Activated T-cell treated with anti-CD3 and anti-CD28 coated beads for 48 hours (primary cell): ENCODE measurements around the gene IL32.
"Not testable (repeated sequence)": the region's sequence is repeated elsewhere in the genome, so short reads cannot be mapped to it uniquely, and the experiment has no call there.

Experiments used
- DNase-seq: peaks from one replicate; pipeline ENCODE4 v3.0.0-alpha.2; 2020; ENCODE audit warnings: low read depth

The IL32 gene

GRCh38 chr16:3070608-3071111, 5.2 kb downstream of the IL32 start:
- no peak for DNase-seq

DNA sequence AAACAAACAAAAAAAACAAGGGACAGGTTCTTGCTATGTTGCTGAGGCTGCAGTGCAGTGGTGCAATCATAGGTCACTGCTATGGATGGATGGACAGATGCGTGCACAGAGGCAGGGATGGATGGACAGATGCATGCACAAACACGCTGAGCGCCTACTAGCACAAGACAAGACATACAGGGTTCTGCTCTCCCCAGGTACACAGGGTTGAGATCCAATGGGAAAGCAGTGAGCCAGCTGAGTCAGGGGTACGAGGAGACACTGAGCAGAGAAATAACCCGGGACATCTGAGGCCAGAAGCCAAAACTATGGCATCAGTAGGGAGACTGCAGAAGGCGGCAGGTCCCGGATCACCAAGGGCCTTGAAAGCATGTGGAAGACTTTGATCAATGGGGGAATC, 6.2 kb downstream of the IL32 start:
- no peak for DNase-seq

DNA sequence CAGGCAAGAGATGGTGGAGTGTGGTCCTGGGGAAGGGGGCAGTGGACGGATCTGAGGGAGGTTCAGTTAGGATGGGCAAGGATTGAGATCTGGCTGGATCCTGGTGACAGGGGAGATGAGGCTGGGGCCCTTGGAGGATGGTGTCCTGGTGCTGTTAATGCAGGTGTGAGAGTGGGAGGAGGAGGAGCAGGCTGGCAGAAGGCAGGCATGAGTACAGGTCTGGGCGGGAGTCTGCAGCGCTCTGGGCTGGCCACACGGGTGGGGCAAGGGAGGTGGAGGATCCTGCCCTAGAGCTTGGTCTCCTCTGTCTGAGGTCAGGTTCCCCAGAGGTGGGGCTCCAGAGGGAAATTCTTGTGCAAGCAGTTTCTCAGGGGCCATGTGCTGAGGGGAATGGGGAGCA, 6.7 kb downstream of the IL32 start:
- DNase-seq, result not testable (repeated sequence)

GRCh38 chr16:3072576-3073263, 7.3 kb downstream of the IL32 start:
- DNase-seq, result not testable (repeated sequence)

DNA sequence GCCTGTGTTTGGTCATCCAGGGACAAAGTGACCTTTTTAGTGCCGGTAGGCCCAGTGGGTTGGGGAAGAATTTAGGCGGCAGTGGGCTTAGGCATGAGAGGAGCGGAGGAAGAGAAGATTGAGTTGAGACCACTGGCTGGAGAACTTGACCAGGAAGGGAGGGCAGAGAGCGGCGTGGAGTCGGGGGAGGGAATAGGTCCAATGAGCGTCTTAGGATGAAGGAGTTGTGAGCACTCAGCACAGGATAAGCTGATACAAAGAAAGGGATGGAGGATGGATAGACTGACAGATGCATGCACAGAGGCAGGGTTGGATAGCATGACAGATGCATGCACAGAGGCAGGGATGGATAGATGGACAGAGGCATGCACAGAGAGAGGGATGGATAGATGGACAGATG, 8.0 kb downstream of the IL32 start:
- no peak for DNase-seq

- peak; percentile 71 for DNase-seq
Measured at GRCh38 chr16:3074860-3075522, 9.6 kb downstream of the IL32 start.

DNA sequence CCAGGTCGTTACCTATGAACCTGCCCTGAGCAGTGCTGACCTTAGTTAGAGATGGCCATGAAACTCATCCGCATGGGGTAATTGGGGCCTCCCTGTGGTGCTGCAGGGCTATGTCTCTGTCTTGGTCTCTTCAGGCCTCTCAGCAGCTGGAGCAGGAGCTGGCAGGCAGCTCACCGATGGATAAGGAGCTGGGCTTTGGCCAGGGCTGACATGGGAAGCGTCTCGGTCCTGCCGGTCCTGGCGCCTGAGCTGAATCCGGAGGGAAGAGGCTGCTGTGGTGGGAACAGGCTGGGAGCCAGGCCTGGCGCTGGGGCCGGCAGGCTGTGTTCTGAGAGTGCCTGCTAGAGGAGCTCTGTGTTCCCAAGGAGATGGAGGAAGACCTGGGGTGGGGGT, 10.1 kb downstream of the IL32 start:
- DNase-seq, result no peak

GRCh38 chr16:3075946-3076345, 10.5 kb downstream of the IL32 start:
- DNase-seq, result not testable (repeated sequence)

DNA sequence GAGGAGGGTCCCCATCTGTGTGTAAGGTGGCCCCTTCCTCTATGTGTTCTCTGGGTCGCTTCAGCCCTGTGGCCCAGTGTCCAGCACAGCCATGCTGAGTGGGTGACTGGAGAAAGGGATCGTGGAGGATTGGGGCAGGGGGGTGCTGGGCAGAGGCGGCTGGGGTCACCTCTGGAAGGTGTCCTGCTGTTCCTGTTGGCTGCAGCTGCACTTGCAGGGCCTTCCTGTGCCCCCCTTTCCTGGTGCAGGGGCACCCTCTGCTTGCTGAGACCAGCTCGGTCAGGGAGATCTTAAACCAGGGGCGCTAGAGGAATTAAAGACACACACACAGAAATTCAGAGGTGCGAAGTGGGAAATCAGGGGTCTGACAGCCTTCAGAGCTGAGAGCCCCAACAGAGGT, 11.1 kb downstream of the IL32 start:
- DNase-seq, result no peak

DNA sequence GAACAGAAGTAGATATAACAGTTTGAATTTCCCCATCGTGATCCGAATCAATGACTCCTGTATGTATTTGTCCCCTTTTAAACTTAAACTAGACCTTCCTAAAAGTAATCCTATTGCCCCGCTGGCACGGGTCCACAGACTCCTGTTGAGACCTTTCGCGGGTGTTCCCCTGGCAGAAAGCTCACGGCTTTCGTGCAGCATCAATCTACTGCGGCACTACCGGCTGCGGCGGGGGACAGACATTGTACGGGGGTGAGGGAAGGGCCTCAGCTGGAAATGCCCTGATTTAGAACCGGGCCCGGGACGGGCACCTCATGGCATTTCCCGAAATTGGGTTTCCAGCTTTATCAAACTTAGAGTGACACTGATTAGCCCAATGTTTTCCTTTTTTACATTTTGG, 14.6 kb downstream of the IL32 start:
- DNase-seq, result no peak

- not testable (repeated sequence) for DNase-seq
Measured at GRCh38 chr16:3081957-3082356, 16.5 kb downstream of the IL32 start.

DNA sequence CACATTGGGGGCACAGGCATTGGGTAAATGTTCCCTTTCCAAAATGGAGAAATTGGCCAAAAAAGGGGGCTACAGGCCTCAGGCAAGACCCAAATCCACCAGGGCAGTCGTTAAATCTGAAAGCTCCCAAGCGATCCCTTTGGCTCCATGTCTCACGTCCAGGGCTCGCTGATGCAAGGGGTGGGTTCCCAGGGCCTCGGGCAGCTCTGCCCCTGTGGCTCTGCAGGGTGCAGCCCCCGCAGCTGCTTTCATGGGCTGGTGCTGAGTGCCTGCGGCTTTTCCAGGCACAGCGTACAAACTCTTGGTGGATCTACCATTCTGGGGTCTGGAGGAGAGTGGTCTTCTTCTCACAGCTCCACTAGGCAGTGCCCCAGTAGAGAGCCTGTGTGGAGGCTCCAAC, 18.0 kb downstream of the IL32 start:
- not testable (repeated sequence) for DNase-seq

DNA sequence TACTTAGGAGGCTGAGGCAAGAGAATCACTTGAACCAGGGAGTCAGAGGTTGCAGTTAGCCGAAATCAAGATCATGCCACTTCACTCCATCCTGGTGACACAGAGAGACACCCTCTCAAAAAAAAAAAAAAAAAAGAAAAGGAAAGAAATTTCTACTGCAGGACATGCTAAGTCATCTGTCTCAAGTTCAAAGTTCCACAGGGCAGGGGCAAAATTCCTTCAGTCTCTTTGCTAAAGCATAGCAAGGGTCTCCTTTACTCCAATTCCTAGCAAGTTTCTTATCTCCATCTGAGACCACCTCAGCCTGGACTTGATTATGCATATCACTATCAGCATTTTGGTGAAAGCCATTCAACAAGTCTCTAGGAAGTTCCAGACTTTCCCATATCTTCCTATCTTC, 19.1 kb downstream of the IL32 start:
- DNase-seq, result no peak

DNA sequence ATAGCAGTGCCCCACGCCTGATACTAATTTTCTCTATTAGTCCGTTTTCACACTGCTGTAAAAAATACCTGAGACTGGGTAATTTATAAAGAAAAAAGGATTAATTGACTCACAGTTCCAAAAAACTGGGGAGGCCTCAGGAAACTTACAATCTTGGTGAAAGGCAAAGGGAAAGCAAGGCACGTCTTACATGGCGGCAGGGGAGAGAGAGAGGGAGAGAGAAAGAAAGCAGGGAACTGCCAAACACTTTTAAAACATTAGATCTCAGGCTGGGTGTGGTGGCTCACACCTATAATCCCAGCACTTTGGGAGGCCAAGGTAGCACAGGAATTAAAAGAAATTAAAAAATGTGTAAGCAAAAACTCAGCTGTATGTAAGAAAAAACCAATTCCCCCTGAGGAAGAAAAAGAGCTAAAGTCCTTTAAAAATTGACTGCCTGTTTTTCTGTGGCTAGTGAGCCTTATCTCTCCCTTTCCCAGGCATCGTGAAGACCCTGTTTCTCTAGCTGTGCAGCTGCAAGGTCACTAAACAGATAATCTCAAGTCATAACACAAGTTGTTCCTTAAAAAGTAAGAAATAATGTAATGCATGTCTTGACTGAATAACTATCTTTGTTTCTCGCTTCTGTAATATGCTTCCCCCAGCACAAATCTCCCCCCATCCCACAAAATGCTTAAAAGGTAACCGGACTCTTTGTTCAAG, 19.7 kb downstream of the IL32 start:
- no peak for DNase-seq

- DNase-seq, result no peak
Measured at GRCh38 chr16:3085868-3086595, 20.6 kb downstream of the IL32 start.

DNA sequence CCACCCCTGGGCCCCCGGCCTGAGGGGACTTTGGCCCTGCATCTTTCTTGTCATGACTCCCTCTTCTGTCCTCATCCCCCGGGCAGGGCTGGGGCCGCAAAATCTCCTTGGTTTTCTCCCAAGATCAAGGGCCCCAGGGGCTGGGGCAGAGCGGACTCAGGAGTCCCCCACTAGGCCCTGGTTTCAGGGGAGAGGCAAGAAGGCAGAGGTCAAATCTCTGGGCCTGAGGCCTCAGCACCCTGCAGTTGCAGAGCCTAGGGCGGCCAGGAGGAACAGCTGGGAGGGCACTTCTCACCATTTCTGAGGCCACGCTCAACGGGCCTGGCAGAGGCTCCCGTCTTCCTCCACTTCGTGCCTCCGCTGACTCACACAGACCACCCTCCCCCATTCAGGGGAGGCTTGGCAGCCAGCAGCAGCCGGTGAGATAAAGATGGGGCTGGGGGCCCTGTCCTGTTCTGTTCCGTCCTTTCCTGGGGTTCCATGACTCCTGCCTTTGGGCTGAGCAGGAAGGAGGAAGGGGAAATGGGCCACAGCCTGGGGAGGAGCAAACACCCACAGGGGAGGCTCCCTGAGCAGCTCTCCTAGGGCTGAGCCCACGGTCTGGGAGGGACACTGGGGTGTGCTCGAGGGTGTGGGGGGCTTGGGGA, 21.3 kb downstream of the IL32 start:
- no peak for DNase-seq

- DNase-seq, result no peak
Measured at GRCh38 chr16:3087243-3088235, 22.1 kb downstream of the IL32 start.

- no peak for DNase-seq
Measured at GRCh38 chr16:3088450-3088849, 23.0 kb downstream of the IL32 start.

GRCh38 chr16:3088925-3089716, 23.7 kb downstream of the IL32 start:
- no peak for DNase-seq
